ACHN (cell line): ENCODE data around the gene ASB9.
"Not testable (repeated sequence)": the region's sequence is repeated elsewhere in the genome, so short reads cannot be mapped to it uniquely, and the experiment has no call there.

Experiments used
- DNase-seq: peaks from one replicate; pipeline ENCODE4 v3.0.0-alpha.2; 2015
- in situ Hi-C: cut with HindIII; loops from 2 replicates; pipeline ENCODE4 v1.10.0; 2017; ENCODE audit warnings: low sequenced_read_pairs, low pct_ligation_motif_present, low pct_unique_long_range_greater_than_20kb

ASB9 gene, protein sequence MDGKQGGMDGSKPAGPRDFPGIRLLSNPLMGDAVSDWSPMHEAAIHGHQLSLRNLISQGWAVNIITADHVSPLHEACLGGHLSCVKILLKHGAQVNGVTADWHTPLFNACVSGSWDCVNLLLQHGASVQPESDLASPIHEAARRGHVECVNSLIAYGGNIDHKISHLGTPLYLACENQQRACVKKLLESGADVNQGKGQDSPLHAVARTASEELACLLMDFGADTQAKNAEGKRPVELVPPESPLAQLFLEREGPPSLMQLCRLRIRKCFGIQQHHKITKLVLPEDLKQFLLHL

GRCh38 chrX:15269618-15270521, at the start of gene ASB9:
TSS of gene ASB9 (minus strand) at chrX:15270083. CDS start at chrX:15269874, 209 bp downstream.
- DNase-seq: peak; percentile 80
- in situ Hi-C loops: no loop called here

- DNase-seq: no peak
- in situ Hi-C loops: no loop called here
Observed at GRCh38 chrX:15319075-15319474, 49.2 kb upstream of the ASB9 start.

DNA sequence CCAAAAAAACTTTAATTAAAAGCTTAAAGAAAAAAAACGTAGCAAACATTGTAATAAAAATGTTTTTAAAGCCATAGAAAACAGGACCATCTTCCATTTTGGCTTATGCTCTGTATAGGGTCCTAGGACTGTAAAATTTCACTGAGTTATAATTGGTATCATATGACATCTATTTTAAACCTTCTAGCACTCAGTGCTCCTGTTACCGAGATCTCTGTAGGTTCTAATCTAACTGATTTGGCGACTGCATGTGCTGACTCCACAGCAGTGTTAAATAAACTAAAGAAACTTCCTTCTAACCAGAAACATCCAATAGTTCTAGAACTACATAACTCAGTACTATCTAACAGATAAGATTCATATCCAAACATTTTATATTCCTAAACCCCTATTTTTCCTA, 45.6 kb upstream of the ASB9 start, which contains the start of gene ASB11:
ASB11 (minus strand) TSS at position 132 of the 400 bp plus-strand sequence; CDS start at position 97, 35 bp downstream.
- no peak for DNase-seq
- in situ Hi-C loops: no loop called here

- no peak for DNase-seq
- in situ Hi-C loops: no loop called here
Observed at GRCh38 chrX:15314472-15314871, 44.6 kb upstream of the ASB9 start.

DNA sequence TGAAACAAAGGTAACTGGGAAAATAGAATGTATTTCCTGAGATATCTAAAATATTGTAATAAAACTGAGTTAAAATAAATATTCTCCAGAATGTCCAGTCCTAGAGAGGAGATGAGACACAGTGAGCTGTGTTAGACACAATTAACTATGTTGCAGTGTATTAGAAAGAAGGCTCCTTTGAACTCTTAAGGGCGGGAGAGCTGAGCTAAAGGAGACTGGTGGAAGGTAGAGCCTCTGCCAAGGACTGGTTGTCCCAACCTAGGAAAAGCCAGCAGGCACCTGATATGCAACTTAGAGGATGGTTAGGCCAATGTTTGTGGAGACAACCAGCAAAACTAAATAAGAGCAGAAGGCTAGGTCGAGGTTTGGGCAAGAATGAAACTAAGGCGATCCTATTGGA, 41.2 kb upstream of the ASB9 start:
- in situ Hi-C loops: no loop called here
- no peak for DNase-seq

DNA sequence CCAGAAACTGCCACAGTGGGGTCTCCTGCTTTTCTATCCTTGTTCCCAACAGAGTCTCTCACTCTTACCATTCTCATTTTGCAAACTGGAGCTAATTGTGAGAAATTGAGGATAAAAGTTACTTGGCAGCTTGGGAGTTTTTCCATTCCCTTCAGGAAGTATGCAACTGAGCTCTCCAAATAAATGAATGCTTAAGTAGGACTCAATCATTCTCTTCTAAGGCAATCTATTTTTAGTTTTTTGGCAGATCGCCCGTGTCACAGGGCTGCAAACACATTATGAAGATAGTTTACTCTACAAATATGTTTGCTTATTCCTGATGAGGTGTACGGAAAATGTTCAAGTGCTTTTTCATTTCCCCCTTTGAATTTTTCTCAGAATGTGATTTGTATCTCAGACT, 40.2 kb upstream of the ASB9 start:
- in situ Hi-C loops: no loop called here
- DNase-seq: no peak

- DNase-seq, in situ Hi-C loops: not testable (repeated sequence)
Observed at GRCh38 chrX:15305899-15306298, 36.0 kb upstream of the ASB9 start.

DNA sequence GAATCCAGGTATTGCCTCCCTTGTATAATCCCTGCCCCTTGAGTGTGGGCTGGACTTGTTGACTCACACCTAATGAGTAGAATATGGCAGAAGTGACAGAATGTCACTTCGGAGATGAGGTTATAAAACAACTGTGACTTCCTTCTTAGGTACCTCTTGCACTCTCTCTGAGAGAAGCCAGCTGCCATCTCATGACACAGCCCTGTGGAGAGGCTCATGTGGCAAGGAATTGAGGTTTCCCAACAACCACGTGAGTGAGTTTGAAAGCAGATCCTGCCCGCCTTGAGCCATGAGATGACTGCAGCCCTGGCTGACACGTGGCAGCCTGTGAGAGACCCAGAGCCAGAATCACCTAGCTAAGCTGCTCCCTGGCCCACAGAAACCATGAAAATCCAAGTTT, 32.0 kb upstream of the ASB9 start:
- no peak for DNase-seq
- in situ Hi-C loops: no loop called here

DNA sequence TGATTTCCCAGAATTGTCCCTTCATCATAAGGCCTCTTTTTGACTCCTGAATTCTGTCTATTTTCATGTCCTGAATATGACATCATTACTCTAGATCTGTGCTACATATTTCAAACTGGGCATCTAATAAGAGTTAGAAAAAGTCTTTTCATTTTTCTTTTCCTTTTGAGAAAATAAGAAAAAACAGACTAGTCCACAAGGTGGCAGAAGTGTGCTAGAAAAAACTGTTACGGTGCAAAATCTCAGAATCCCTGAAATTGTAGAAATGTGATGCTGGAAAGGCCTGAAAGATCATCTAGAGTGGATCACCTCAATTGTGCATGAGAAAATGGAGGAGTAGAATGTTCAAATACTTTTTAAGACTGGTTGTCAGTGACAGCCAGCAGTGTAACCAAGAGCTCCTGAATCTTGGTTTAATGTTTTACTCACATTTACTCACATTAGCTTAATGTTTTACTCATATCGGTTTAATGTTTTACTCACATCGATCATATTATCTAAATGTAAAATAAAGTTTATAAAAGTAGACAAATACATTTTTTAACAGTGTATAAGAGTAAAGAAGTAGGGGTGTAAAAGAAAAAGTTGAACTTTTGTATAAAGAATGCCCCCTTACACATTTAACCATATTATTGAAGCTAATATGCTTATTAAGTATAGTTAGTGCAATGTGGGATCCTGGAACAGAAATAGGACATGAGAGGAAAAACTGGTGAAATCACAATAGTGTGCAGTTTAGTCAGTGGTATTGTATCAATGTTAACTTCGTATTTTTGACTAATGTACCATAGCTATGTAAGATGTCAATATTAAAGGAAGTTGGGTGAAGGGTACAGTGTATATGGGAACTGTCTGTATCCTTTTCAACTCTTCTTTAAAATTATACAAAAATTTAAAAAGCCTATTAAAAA, 30.3 kb upstream of the ASB9 start:
- in situ Hi-C loops: no loop called here
- DNase-seq: peak; percentile 19

DNA sequence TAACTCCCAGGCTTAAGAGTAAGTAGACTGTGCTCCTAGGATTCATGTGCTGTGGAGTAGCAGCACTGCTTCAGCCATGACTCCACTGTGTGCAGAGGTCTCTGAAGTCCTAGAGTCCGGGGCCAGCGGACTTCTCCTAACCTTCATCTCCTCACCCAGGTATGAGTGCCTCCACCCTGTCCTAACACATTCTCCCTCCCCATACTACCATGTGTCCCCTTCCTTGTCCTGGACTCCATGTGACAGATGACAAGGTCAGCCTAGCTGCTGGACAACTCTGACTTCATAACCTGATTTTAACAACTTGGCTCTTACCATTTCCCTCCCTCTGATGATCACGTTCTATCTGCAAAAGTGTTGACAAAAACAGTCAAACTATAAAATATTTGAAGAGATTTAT, 28.9 kb upstream of the ASB9 start:
- no peak for DNase-seq
- in situ Hi-C loops: no loop called here

DNA sequence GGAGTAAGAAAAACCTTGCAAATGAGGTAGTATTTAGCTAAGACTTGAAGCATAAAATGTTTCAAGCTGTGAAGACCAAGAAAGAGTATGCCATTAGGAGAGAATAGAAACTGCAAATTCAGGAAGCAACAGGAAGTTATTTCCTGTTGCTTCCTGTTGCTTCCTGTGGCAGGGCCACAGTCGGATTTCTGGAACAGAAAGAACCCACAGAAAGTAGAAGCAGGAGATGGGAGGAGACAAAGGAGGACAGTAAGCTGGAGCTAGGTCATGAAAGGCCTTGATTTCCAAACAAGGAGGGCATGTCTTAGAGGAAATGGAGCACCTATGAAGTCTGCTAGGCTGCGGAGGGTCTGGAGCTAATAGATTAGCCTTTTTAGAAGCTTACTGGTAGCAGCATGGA, 28.3 kb upstream of the ASB9 start:
- DNase-seq: no peak
- in situ Hi-C loops: no loop called here

- no peak for DNase-seq
- in situ Hi-C loops: no loop called here
Observed at GRCh38 chrX:15293451-15293850, 23.6 kb upstream of the ASB9 start.

DNA sequence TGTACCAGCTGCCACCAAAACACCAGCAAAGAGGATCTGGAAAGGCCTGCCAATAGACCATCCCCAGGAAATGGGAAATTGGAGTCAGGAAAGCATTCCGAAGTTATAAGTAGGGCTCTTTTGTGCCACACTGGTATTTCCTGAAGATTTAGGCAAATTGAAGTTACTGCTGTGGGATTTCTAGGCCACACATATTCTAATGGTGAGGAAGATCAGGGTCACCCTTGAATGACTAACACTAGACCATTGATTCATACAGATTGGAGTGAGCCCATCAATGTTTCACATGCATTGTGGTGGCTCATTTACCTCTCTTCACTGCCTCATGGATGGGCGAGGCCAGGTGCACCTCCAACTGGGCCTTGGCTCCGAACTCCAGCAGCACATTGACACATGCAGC, 23.0 kb upstream of the ASB9 start:
- in situ Hi-C loops: no loop called here
- no peak for DNase-seq

DNA sequence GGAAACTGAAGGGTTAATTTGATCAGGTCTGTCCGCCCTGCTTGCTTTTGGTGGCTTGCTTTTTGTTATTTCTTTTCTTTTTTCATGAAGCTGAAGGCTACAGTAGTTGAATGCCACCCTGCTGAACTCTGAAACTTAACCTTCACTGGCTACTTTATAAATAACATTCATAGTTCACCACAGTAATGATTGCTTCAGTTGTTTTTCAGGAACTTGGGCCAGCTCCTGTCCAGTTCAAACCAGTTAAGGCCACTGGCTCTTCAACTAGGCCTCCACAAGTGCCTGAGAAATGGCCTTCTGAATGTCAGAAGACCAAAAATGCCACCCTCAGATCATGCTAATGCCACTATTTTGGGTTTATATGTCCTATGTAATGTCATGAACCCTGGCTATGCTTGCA, 7.7 kb upstream of the ASB9 start:
- DNase-seq: no peak
- in situ Hi-C loops: no loop called here

DNA sequence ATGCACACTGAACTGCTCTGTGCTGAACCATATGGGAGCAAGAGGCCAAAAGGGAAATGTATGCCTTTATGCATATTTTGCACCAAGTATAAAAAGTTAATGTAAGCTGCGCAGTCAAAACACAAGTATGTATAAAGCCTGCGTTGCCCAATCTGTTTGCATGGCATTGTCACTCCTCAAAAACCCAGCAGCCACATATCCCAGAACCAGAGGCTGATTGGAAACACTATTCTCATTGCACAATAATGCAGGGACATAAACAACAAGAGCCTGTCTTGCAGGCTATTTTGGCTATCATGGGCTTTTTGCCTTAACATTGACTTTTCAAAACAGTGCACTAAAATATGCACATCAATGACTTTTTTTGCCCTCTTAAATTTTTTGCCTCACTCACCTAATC, 5.1 kb upstream of the ASB9 start:
- in situ Hi-C loops: no loop called here

DNA sequence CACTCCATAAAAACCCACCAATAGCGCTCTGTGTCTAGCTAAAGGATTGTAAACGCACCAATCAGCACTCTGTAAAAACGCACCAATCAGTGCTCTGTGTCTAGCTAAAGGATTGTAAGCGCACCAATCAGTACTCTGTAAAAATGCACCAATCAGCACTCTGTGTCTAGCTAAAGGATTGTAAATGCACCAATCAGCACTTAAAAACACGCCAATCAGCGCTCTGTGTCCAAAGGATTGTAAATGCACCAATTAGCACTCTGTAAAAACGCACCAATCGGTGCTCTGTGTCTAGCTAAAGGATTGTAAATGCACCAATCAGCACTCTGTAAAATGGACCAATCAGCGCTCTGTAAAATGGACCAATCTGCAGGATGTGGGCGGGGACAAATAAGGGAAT, 3.4 kb upstream of the ASB9 start:
- in situ Hi-C loops, DNase-seq: not testable (repeated sequence)

More for the DNA sequence above, 5.1 kb upstream of the ASB9 start:
- DNase-seq: no peak

DNA sequence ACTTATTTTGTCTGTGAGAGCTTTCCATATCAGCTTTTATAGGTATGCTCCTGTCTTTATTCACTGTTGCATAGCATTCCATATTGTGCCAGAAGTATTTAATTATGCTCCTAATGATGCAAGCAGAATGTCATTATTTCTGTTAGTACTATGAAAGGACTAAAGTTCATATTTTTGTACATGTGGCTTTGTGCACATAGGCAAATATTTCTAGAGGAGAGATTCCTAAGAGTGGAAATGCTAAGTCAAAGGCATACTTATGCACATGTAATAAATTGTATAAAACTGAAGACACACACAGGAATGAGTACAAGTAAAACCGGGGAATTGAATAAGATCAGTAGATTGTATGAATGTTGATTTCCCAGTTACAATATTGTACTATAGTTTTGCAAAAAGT, 1.9 kb upstream of the ASB9 start:
- in situ Hi-C loops: no loop called here
- no peak for DNase-seq

DNA sequence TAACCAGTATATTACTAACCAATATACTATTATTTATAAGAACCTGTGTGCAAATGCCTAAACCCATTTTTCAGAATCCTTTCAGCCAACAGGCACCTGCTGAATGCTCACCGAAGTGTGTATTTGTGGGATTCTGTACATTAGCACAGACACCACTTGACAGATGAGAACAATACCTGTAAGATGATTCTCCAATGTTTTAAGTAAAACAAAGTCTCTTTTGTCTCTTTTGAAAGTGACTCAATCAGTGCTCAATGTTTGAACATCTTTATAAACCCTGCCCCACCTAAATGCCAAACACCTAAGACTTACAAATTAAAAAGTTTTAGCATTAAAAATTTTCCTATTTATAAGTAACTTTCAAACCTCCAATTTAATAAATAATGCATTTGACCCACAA, 763 bp downstream of the ASB9 start:
- DNase-seq: no peak
- in situ Hi-C loops: no loop called here

- DNase-seq: no peak
- in situ Hi-C loops: no loop called here
Observed at GRCh38 chrX:15254852-15255251, 15.0 kb downstream of the ASB9 start.
